PC-3 (cell line): ENCODE results near the gene ZMYND10. TPM values are rescaled to one million over a fixed set of nuclear protein-coding genes. Genes with fewer than 3 reads are reported as not detected.

ENCODE experiments used
- ATAC-seq: fragments of 200-7000 bp; cut with Tn5 transposase; 2 replicates; pipeline ENCODE4 v1.9.1; 2020; ENCODE audit warnings: mild to moderate bottlenecking, moderate library complexity
- BruUV-seq: library from RNA; stranded (reverse); fragments of 400-500 nt; replicated peaks from 2 replicates; lab custom pipeline; 2021; lab: Mats Ljungman, UMichigan
- CTCF ChIA-PET: fragments of 300-600 bp; sonication (Branson Sonifier 250); formaldehyde crosslinking; loops from one replicate; lab custom pipeline; 2022; ENCODE audit warnings: antibody characterized with exemption; lab: Charles Lee
- POLR2A ChIA-PET: fragments of 300-600 bp; sonication (Branson Sonifier 250); formaldehyde crosslinking; loops from one replicate; lab custom pipeline; 2022; ENCODE audit warnings: antibody characterized with exemption; ENCODE audit not compliant: unreplicated experiment; lab: Charles Lee
- DNase-seq: peaks from one replicate; pipeline ENCODE4 v3.0.0-alpha.2; 2015
- H2AFZ ChIP-seq: fragments of 300-600 bp; sonication (generic); 2 replicates; pipeline ENCODE4 v1.6.0; 2016; ENCODE audit warnings: antibody characterized with exemption, low read length
- H3F3A ChIP-seq: fragments of 300-600 bp; sonication (generic); one replicate; pipeline ENCODE4 v1.6.0; 2017; ENCODE audit warnings: antibody characterized with exemption, low read length, control low read depth, mild to moderate bottlenecking; ENCODE audit not compliant: unreplicated experiment
- H3K27ac ChIP-seq: fragments of 300-600 bp; sonication (generic); 2 replicates; pipeline ENCODE4 v1.5.1; 2016; ENCODE audit warnings: mild to moderate bottlenecking, low read length
- H3K27me3 ChIP-seq: fragments of 300-600 bp; sonication (generic); 2 replicates; pipeline ENCODE4 v1.6.1; 2016; ENCODE audit warnings: low read length, mixed read lengths
- H3K36me3 ChIP-seq: fragments of 300-600 bp; sonication (generic); 2 replicates; pipeline ENCODE4 v1.6.1; 2016; ENCODE audit warnings: low read depth, mixed run types, low read length, mixed read lengths
- H3K4me1 ChIP-seq: fragments of 300-600 bp; sonication (generic); 2 replicates; pipeline ENCODE4 v1.5.1; 2016; ENCODE audit warnings: low read length; ENCODE audit not compliant: insufficient read depth
- H3K4me2 ChIP-seq: fragments of 300-600 bp; sonication (generic); 2 replicates; pipeline ENCODE4 v1.6.0; 2016; ENCODE audit warnings: low read length
- H3K4me3 ChIP-seq: fragments of 300-600 bp; sonication (generic); 2 replicates; pipeline ENCODE4 v1.5.1; 2016; ENCODE audit warnings: mild to moderate bottlenecking, low read length, mixed read lengths
- H3K79me2 ChIP-seq: fragments of 300-600 bp; sonication (generic); 2 replicates; pipeline ENCODE4 v1.6.1; 2017; ENCODE audit warnings: low read length, mixed read lengths
- H3K9ac ChIP-seq: fragments of 300-600 bp; sonication (generic); 2 replicates; pipeline ENCODE4 v1.6.0; 2016; ENCODE audit warnings: mild to moderate bottlenecking, low read length
- H3K9me2 ChIP-seq: fragments of 300-600 bp; sonication (generic); replicated peaks from 2 replicates; pipeline ENCODE4 v1.6.1; 2016; ENCODE audit warnings: mixed run types, low read length, mixed read lengths
- H3K9me3 ChIP-seq: fragments of 300-600 bp; sonication (generic); 2 replicates; pipeline ENCODE4 v1.6.1; 2016; ENCODE audit warnings: low read length, mixed read lengths
- H4K20me1 ChIP-seq: fragments of 300-600 bp; sonication (generic); 2 replicates; pipeline ENCODE4 v1.6.1; 2016; ENCODE audit warnings: low read length, mixed read lengths
- EZH2 ChIP-seq: fragments of 300-600 bp; sonication (generic); IDR thresholded peaks from one replicate; pipeline ENCODE4 v1.6.1; 2017; ENCODE audit warnings: antibody characterized with exemption, mild to moderate bottlenecking, low read length; ENCODE audit not compliant: unreplicated experiment
- EZH2phosphoT487 ChIP-seq: fragments of 300-600 bp; sonication (generic); IDR thresholded peaks from 2 replicates; pipeline ENCODE4 v1.6.1; 2018; ENCODE audit warnings: mild to moderate bottlenecking, antibody characterized with exemption, low read length, borderline replicate concordance
- intact Hi-C: fragments of 100-400 bp; cut with micrococcal nuclease; formaldehyde crosslinking; loops from 2 replicates; pipeline ENCODE4 v1.9.0; 2023
- total RNA-seq: library from RNA; depleted of rRNA; stranded (reverse); fragments of >200 nt; gene quantifications from 2 replicates; pipeline ENCODE4 v1.2.3, GENCODE V29; 2014
- TF ChIP-seq, protein P1 (sequence below): fragments of 300-600 bp; sonication (generic); conservative IDR thresholded peaks from 2 replicates; pipeline ENCODE4 v1.5.1; 2017; ENCODE audit warnings: antibody characterized with exemption, low read depth, mild to moderate bottlenecking, low read length

Gene ZMYND10
- total RNA-seq, 1 experiment from 2014 or later = 1.6 TPM

- intact Hi-C loops = no loop called here
- DNase-seq = no peak
- H3F3A ChIP-seq = no peaks in the 10 kb centered on the region
- H4K20me1 ChIP-seq = no peaks in the 10 kb centered on the region
- H3K27ac ChIP-seq = no peak within 1 kb of the TSS
- H3K79me2 ChIP-seq = peaks cover 11% of the 10 kb centered on the region
- ChIA-PET POLR2A (no interaction called here), CTCF (interaction anchor here (0.6 to 1.0 kb wide), 2 partner anchors 21 to 170 kb away, joined by 4 to 22 read pairs; no protein-coding TSS in a partner anchor)
- H3K9me2 ChIP-seq = no peaks in the 10 kb centered on the region
- BruUV-seq = no TSS peak
- 0 out of 2 replicates have a peak, but pooled peaks cover 5% of the 10 kb centered on the region for H3K9me3 ChIP-seq
- TF ChIP-seq EZH2 (no peak), EZH2phosphoT487 (no peak)
- TF ChIP-seq, protein P1, sequence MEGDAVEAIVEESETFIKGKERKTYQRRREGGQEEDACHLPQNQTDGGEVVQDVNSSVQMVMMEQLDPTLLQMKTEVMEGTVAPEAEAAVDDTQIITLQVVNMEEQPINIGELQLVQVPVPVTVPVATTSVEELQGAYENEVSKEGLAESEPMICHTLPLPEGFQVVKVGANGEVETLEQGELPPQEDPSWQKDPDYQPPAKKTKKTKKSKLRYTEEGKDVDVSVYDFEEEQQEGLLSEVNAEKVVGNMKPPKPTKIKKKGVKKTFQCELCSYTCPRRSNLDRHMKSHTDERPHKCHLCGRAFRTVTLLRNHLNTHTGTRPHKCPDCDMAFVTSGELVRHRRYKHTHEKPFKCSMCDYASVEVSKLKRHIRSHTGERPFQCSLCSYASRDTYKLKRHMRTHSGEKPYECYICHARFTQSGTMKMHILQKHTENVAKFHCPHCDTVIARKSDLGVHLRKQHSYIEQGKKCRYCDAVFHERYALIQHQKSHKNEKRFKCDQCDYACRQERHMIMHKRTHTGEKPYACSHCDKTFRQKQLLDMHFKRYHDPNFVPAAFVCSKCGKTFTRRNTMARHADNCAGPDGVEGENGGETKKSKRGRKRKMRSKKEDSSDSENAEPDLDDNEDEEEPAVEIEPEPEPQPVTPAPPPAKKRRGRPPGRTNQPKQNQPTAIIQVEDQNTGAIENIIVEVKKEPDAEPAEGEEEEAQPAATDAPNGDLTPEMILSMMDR = peak; percentile 28
- ATAC-seq = no peak
- no peaks in the 10 kb centered on the region; the same call in 1 of the 2 replicates for H3K36me3 ChIP-seq
- H3K4me1 ChIP-seq = peaks cover 18% of the 10 kb centered on the region
- H3K27me3 ChIP-seq = no peaks in the 10 kb centered on the region
- no peak within 1 kb of the TSS for H2AFZ ChIP-seq
- H3K4me2 ChIP-seq = no peak within 1 kb of the TSS
- H3K4me3 ChIP-seq = no peak within 1 kb of the TSS
- H3K9ac ChIP-seq = no peak within 1 kb of the TSS
Measured at GRCh38 chr3:50303013-50303815, 42.3 kb downstream of the ZMYND10 start, which contains the start of gene HYAL1. TSS of gene HYAL1 (minus strand) at chr3:50303574. CDS start at chr3:50302956, 618 bp downstream.

GRCh38 chr3:50302095-50303012, 43.2 kb downstream of the ZMYND10 start:
- ChIA-PET CTCF (interaction anchor here (0.6 to 1.0 kb wide), 2 partner anchors 22 to 170 kb away, joined by 4 to 22 read pairs; no protein-coding TSS in a partner anchor), POLR2A (no interaction called here)
- H3K4me1 ChIP-seq = peaks cover 20% of the 10 kb centered on the region
- intact Hi-C loops = no loop called here
- H3K36me3 ChIP-seq = no peaks in the 10 kb centered on the region
- 0 out of 2 replicates have a peak, but pooled peaks cover 5% of the 10 kb centered on the region for H3K9me3 ChIP-seq
- TF ChIP-seq, protein P1 = no peak
- TF ChIP-seq EZH2 (no peak), EZH2phosphoT487 (no peak)
- H3K9me2 ChIP-seq = no peaks in the 10 kb centered on the region
- BruUV-seq = no TSS peak
- H4K20me1 ChIP-seq = no peaks in the 10 kb centered on the region
- no peak overlapping the region for H3K4me3 ChIP-seq
- no peak overlapping the region for H3K27ac ChIP-seq
- ATAC-seq = no peak
- DNase-seq = no peak
- H2AFZ ChIP-seq = no peak overlapping the region
- no peak overlapping the region for H3K4me2 ChIP-seq
- H3K27me3 ChIP-seq = no peaks in the 10 kb centered on the region
- peaks cover 14% of the 10 kb centered on the region for H3K79me2 ChIP-seq
- no peaks in the 10 kb centered on the region for H3F3A ChIP-seq
- H3K9ac ChIP-seq = no peak overlapping the region
